HG02571 (cell line): Measurements from ENCODE around the gene LAMA4.

ENCODE experiments used
- ATAC-seq: cut with Tn5 transposase; IDR thresholded peaks from one replicate; pipeline ENCODE4 v1.9.1; 2021; ENCODE audit warnings: mild to moderate bottlenecking, moderate library complexity; ENCODE audit not compliant: unreplicated experiment

LAMA4 gene

GRCh38 chr6:112241820-112242429 lies 12.4 kb downstream of the LAMA4 start:
- no peak for ATAC-seq

- no peak for ATAC-seq
Measured at GRCh38 chr6:112237595-112237994, 16.8 kb downstream of the LAMA4 start.

- ATAC-seq = no peak
Measured at GRCh38 chr6:112237066-112237465, 17.3 kb downstream of the LAMA4 start.

- ATAC-seq = no peak
Measured at GRCh38 chr6:112235956-112236355, 18.4 kb downstream of the LAMA4 start.

- ATAC-seq = no peak
Measured at GRCh38 chr6:112234601-112235000, 19.8 kb downstream of the LAMA4 start.

- no peak for ATAC-seq
Measured at GRCh38 chr6:112233847-112234246, 20.5 kb downstream of the LAMA4 start.

GRCh38 chr6:112232845-112233256 lies 21.5 kb downstream of the LAMA4 start:
- ATAC-seq = no peak

GRCh38 chr6:112231594-112232060 lies 22.7 kb downstream of the LAMA4 start:
- ATAC-seq = no peak

GRCh38 chr6:112231164-112231563 lies 23.2 kb downstream of the LAMA4 start:
- no peak for ATAC-seq

GRCh38 chr6:112228480-112229332 lies 25.7 kb downstream of the LAMA4 start:
- ATAC-seq = no peak

GRCh38 chr6:112227992-112228391 lies 26.4 kb downstream of the LAMA4 start:
- ATAC-seq = no peak

- ATAC-seq = no peak
Measured at GRCh38 chr6:112227411-112227810, 27.0 kb downstream of the LAMA4 start.

- ATAC-seq = no peak
Measured at GRCh38 chr6:112225691-112226090, 28.7 kb downstream of the LAMA4 start.

- no peak for ATAC-seq
Measured at GRCh38 chr6:112224088-112224487, 30.3 kb downstream of the LAMA4 start.

- no peak for ATAC-seq
Measured at GRCh38 chr6:112223070-112223861, 31.1 kb downstream of the LAMA4 start.

- no peak for ATAC-seq
Measured at GRCh38 chr6:112221981-112222852, 32.1 kb downstream of the LAMA4 start.

GRCh38 chr6:112221561-112221960 lies 32.8 kb downstream of the LAMA4 start:
- no peak for ATAC-seq

GRCh38 chr6:112218563-112218962 lies 35.8 kb downstream of the LAMA4 start:
- no peak for ATAC-seq

GRCh38 chr6:112216662-112217551 lies 37.5 kb downstream of the LAMA4 start:
- no peak for ATAC-seq
